K562 (cell line): ENCODE results near the gene MXI1. TPM values are rescaled to one million over a fixed set of nuclear protein-coding genes. Genes with fewer than 3 reads are reported as not detected.

Experiments
- CTBP1 ChIP-seq: fragments of 450-650 bp; IDR thresholded peaks from 2 replicates; pipeline ENCODE4 v1.6.1; 2016; ENCODE audit warnings: borderline replicate concordance
- HDAC6 ChIP-seq: IDR thresholded peaks from 2 replicates; pipeline ENCODE4 v1.6.1; 2012; ENCODE audit warnings: low read depth, mild to moderate bottlenecking, control low read depth, inconsistent platforms, low read length, moderate library complexity
- HNRNPL ChIP-seq: fragments of 200-400 bp; formaldehyde crosslinking; IDR thresholded peaks from 2 replicates; pipeline ENCODE4 v1.6.1; 2017; ENCODE audit warnings: low read depth, mild to moderate bottlenecking, low read length
- KDM1A ChIP-seq, 2 experiments: fragments of 450-650 bp; IDR thresholded peaks; 2 replicates each; pipeline ENCODE4 v1.6.1; 2016; ENCODE audit warnings: mild to moderate bottlenecking in 2 of 2
- PRDM10 ChIP-seq: fragments of 450-650 bp; IDR thresholded peaks from 2 replicates; pipeline ENCODE4 v1.6.1; 2018; ENCODE audit not compliant: partially characterized antibody
- RBM25 ChIP-seq: fragments of 200-400 bp; formaldehyde crosslinking; IDR thresholded peaks from 2 replicates; pipeline ENCODE4 v1.6.1; 2018; ENCODE audit warnings: low read length, low read depth, moderate library complexity; ENCODE audit not compliant: severe bottlenecking
- RHOXF2B ChIP-seq: fragments of 250-450 bp; sonication (Bioruptor Pico); conservative IDR thresholded peaks from 2 replicates; pipeline ENCODE4 v1.5.1; 2021
- SNIP1 ChIP-seq: fragments of 450-650 bp; IDR thresholded peaks from 2 replicates; pipeline ENCODE4 v1.7.1; 2017; ENCODE audit warnings: low read depth, mild to moderate bottlenecking
- THRA ChIP-seq: fragments of 450-650 bp; IDR thresholded peaks from 2 replicates; pipeline ENCODE4 v1.6.1; 2017; ENCODE audit warnings: mild to moderate bottlenecking, moderate library complexity
- ZNF124 ChIP-seq: sonication (generic); formaldehyde crosslinking; IDR thresholded peaks from 2 replicates; pipeline ENCODE4 v1.8.1; 2022; ENCODE audit warnings: missing genetic modification reagents
- ZNF175 ChIP-seq: fragments of 200-800 bp; sonication (Bioruptor generic); IDR thresholded peaks from 2 replicates; pipeline ENCODE4 v1.6.1; 2016; ENCODE audit warnings: low read depth, mild to moderate bottlenecking, missing genetic modification characterization, missing compliant biosample characterization
- polyA plus RNA-seq, 8 experiments: library from polyadenylated mRNA; depleted of rRNA in 4 of 8; stranded (reverse) in 5 of 8; unstranded in 3 of 8; fragments of >200 nt; fragmentation: Nextera tagmentation in 2 of 8; fragmentation: Illumina TruSeq in 1 of 8; extraction: Ambion mirVana in 2 of 8; extraction: Trizol in 1 of 8; gene quantifications; 2 replicates each; pipeline versions ENCODE4 v1.2.1 to v1.2.3, GENCODE V29; 2011 to 2014; ENCODE audit warnings: inconsistent platforms in 1 of 8, missing spikeins in 1 of 8
- total RNA-seq, 7 experiments: library from RNA; depleted of rRNA in 6 of 7; stranded (reverse); fragments of >200 nt in 6 of 7; fragmentation: Illumina TruSeq in 2 of 7; extraction: Trizol in 2 of 7; gene quantifications; 2 replicates each; pipeline versions ENCODE4 v1.2.1 to v1.2.3, GENCODE V29; 2011 to 2021; ENCODE audit warnings: low replicate concordance in 1 of 7

Gene MXI1
- total and polyA plus RNA-seq, 9 of the 15 experiments (the other 6 are each of a cell fraction or from before 2014, with no cell fraction given) = 9.1 to 23.7 (median 14.8) TPM

- TF ChIP-seq RHOXF2B (CRISPR knock-in tag) = no peak
- TF ChIP-seq CTBP1 = no peak
- TF ChIP-seq SNIP1 = no peak
- TF ChIP-seq THRA = no peak
- no peak for TF ChIP-seq HNRNPL
- no peak for TF ChIP-seq ZNF175
- TF ChIP-seq HDAC6 = no peak
- peak in 1 of 2 experiments; percentile 34; a peak in 1 of 4 replicates for TF ChIP-seq KDM1A (IDR thresholded peaks at IDR 0.05)
- TF ChIP-seq RBM25 = peak; percentile 47
- TF ChIP-seq ZNF124 (CRISPR knock-in tag) = no peak
- peak; percentile 38 for TF ChIP-seq PRDM10
Measured at GRCh38 chr10:110221044-110221720, 13.8 kb downstream of the MXI1 start (continued).
